Thyroid gland (tissue), 4 donors: ENCODE data around the gene ORM1. TPM values are rescaled to one million over a fixed set of nuclear protein-coding genes. Genes with fewer than 3 reads are reported as not detected.
"Not testable (repeated sequence)": the region's sequence is repeated elsewhere in the genome, so short reads cannot be mapped to it uniquely, and the experiment has no call there.

ENCODE experiments used
- DNase-seq, 2 donors: peaks; one replicate each; pipeline ENCODE4 v3.0.0-alpha.2; 2019
- H3K27ac ChIP-seq, 3 donors: fragments of 200-600 bp; sonication (generic); 1 replicate in 2 of 3; 2 replicates in 1 of 3; pipeline ENCODE4 v1.5.1; 2016 to 2019; ENCODE audit warnings: mild to moderate bottlenecking in 1 of 3, moderate library complexity in 1 of 3
- H3K27me3 ChIP-seq: fragments of 200-600 bp; sonication (generic); one replicate; pipeline ENCODE4 v1.5.1; 2019
- H3K36me3 ChIP-seq, 2 donors: fragments of 200-600 bp; sonication (generic); one replicate each; pipeline ENCODE4 v1.5.1; 2016 to 2019
- H3K4me1 ChIP-seq, 2 donors: fragments of 200-600 bp; sonication (generic); one replicate each; pipeline ENCODE4 v1.5.1; 2017 to 2019
- H3K4me3 ChIP-seq, 3 donors: fragments of 200-600 bp; sonication (generic); replicated peaks in 1 of 3; 1 replicate in 2 of 3; 2 replicates in 1 of 3; pipeline ENCODE4 v1.5.1; 2016; ENCODE audit warnings: mild to moderate bottlenecking in 1 of 3
- H3K9me3 ChIP-seq: fragments of 200-600 bp; sonication (generic); one replicate; pipeline ENCODE4 v1.5.1; 2017
- CTCF ChIP-seq, 6 experiments: fragments of 200-600 bp in 3 of 6; fragments of 450-650 bp in 3 of 6; sonication (generic) in 3 of 6; IDR thresholded peaks; one replicate each; pipeline ENCODE4 v1.5.1; 2016 to 2019; ENCODE audit warnings: antibody characterized with exemption in 6 of 6, mild to moderate bottlenecking in 2 of 6, inconsistent platforms in 1 of 6, moderate library complexity in 1 of 6
- POLR2A ChIP-seq, 2 donors: fragments of 450-650 bp; IDR thresholded peaks; one replicate each; pipeline ENCODE4 v1.6.1; 2017; ENCODE audit warnings: antibody characterized with exemption in 2 of 2, mild to moderate bottlenecking in 2 of 2, moderate library complexity in 1 of 2
- WGBS, 2 donors: methylation state at CpG; one replicate each; pipeline ENCODE4 v1.1.5; 2017; 5-methylcytosine and 5-hydroxymethylcytosine counted together
- intact Hi-C: fragments of 100-400 bp; cut with DNase I; formaldehyde crosslinking; loops from one replicate; pipeline ENCODE4 v1.15.1; 2023
- total RNA-seq, 4 donors: library from RNA; depleted of rRNA; stranded (reverse); fragments of >200 nt; gene quantifications; one replicate each; pipeline ENCODE4 v1.2.3, GENCODE V29; 2016

ORM1 gene
- total RNA-seq, 4 donors from 2014 or later, result not detected

- no peaks in the 10 kb centered on the region for H3K9me3 ChIP-seq
- 91 to 92% methylated on average over 8 of the region's 8 CpGs for WGBS, 2 donors
- no peak overlapping the region for H3K27ac ChIP-seq
- TF ChIP-seq CTCF (IDR thresholded peaks at IDR 0.05), result no peak
- no peak for TF ChIP-seq POLR2A (IDR thresholded peaks at IDR 0.05)
- peaks cover 3 to 9% of the 10 kb centered on the region in 2 donors for H3K4me1 ChIP-seq
- no peaks in the 10 kb centered on the region for H3K36me3 ChIP-seq
- no peaks in the 10 kb centered on the region for H3K27me3 ChIP-seq
- intact Hi-C loops, result no loop called here
- H3K4me3 ChIP-seq, result no peak overlapping the region
- no peak for DNase-seq
These were observed 1.1 kb upstream of the ORM1 start for GRCh38 chr9:114321759-114322158.

DNA sequence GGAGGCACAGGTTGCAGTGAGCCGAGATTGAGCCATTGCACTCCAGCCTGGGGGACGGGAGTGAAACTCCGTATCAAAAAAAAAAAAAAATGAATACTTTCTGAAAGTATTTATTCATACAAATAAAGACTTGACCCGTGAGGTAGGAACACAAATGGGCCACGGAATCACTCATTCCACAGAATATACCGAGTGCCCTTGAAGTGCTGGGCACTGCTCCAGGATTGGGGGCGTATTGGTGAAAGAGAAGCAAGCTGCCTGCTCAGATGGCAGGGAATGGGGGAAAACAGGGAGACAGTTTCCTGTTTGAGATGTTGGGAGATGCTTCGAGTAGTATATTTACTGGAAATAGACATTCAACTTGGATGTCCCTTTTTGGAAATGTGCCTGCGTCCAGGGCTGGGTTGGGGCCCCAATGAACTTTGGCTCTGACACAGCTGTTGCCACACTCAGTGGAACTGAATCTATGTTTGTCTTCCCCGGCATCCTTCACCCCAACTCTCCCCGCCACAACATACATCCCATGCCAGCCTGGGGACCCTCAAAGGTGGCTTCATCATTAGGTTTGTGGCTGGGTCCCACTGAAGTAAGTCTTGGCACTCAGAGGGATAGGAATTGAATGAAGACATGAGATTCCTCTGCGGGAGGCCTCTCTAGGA lies 609 bp upstream of the ORM1 start:
- peak; percentile 69 to 75 for DNase-seq
- H3K27ac ChIP-seq, H3K27me3 ChIP-seq, intact Hi-C loops, H3K4me1 ChIP-seq, H3K9me3 ChIP-seq, H3K36me3 ChIP-seq, H3K4me3 ChIP-seq: not testable (repeated sequence)
- WGBS, 2 donors, result 46 to 63% methylated on average over 11 to 12 of the region's 12 CpGs

- not testable (repeated sequence) for H3K9me3 ChIP-seq
These were observed 951 bp downstream of the ORM1 start for GRCh38 chr9:114323849-114324248.

GRCh38 chr9:114324492-114324891 lies 1.6 kb downstream of the ORM1 start:
- Histone ChIP-seq H3K9me3 (no peaks in the 10 kb centered on the region), H3K4me3 (no peak overlapping the region), H3K4me1 (peaks cover 0 to under 1% of the 10 kb centered on the region in 2 donors), H3K27ac (no peak overlapping the region), H3K27me3 (no peaks in the 10 kb centered on the region), H3K36me3 (no peaks in the 10 kb centered on the region)
- TF ChIP-seq CTCF (IDR thresholded peaks at IDR 0.05), result no peak
- no peak for TF ChIP-seq POLR2A (IDR thresholded peaks at IDR 0.05)
- no peak for DNase-seq
- WGBS, 2 donors, result 87 to 90% methylated on average over 7 to 8 of the region's 8 CpGs
- intact Hi-C loops, result no loop called here

More at GRCh38 chr9:114323849-114324248, 951 bp downstream of the ORM1 start:
- H3K4me3 ChIP-seq, DNase-seq, H3K4me1 ChIP-seq, intact Hi-C loops, H3K27ac ChIP-seq, H3K36me3 ChIP-seq, H3K27me3 ChIP-seq: not testable (repeated sequence)
- 85% methylated on average over 6 of the region's 6 CpGs for WGBS, 2 donors

GRCh38 chr9:114324965-114325364 lies 2.1 kb downstream of the ORM1 start:
- 80 to 89% methylated on average over 5 to 6 of the region's 9 CpGs for WGBS, 2 donors
- H3K9me3 ChIP-seq, H3K4me3 ChIP-seq, H3K27me3 ChIP-seq, H3K36me3 ChIP-seq, H3K4me1 ChIP-seq, DNase-seq, H3K27ac ChIP-seq, intact Hi-C loops: not testable (repeated sequence)

GRCh38 chr9:114325684-114326254 lies 2.9 kb downstream of the ORM1 start:
- H3K36me3 ChIP-seq, H3K4me1 ChIP-seq, H3K9me3 ChIP-seq, H3K27me3 ChIP-seq, intact Hi-C loops, H3K27ac ChIP-seq, H3K4me3 ChIP-seq, DNase-seq: not testable (repeated sequence)
- 79 to 89% methylated on average over 3 of the region's 3 CpGs for WGBS, 2 donors

DNA sequence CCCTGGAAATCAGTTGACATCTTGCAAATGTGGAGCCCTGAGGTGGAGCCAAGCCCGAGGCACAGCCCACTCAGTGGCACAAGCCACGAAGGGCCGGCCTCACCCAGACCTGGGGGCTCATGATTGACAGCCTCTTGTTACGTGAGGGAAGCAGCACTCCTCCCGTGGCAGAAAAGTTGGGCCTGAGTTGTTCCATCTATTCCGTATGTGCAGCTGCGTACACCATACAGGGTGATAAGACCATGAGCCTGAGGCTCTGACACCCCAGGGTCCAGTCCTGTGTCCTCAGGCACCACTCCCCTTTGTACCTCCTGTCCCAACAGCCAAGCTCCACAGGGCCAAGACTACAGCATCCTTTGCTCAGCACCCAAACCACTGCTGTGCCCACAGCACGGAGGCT lies 4.9 kb downstream of the ORM1 start:
- intact Hi-C loops, result no loop called here
- H3K4me3 ChIP-seq, result no peak overlapping the region
- no peaks in the 10 kb centered on the region for H3K27me3 ChIP-seq
- TF ChIP-seq POLR2A (IDR thresholded peaks at IDR 0.05) (no peak), CTCF (IDR thresholded peaks at IDR 0.05) (no peak)
- 81 to 95% methylated on average over 6 to 8 of the region's 8 CpGs for WGBS, 2 donors
- H3K4me1 ChIP-seq, result no peaks in the 10 kb centered on the region
- H3K9me3 ChIP-seq, result no peaks in the 10 kb centered on the region
- no peak overlapping the region for H3K27ac ChIP-seq
- DNase-seq, result no peak
- H3K36me3 ChIP-seq, result no peaks in the 10 kb centered on the region

DNA sequence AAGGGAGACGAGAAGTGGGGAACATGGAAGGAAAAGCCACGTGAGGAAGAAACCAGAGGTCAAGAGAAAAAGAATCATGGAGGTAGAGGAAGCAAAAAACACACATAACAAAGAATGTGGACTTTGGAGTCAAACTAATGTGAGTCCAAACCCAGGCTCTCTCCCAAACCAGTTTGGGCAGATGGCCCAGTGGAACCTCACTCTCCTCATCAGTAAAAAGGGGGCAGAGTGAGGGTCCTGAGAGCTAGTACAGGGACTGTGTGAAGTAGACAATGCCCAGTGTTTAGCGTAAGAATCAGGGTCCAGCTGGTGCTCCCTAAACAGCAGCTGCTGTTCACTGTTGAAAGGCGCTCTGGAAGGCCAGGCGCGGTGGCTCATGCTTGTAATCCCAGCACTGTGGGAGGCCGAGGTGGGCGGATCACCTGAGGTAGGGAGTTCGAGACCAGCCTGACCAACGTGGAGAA lies 5.5 kb downstream of the ORM1 start:
- H3K27ac ChIP-seq, DNase-seq, H3K9me3 ChIP-seq, H3K4me3 ChIP-seq, intact Hi-C loops, H3K36me3 ChIP-seq, H3K4me1 ChIP-seq, H3K27me3 ChIP-seq: not testable (repeated sequence)
- 82 to 84% methylated on average over 10 of the region's 10 CpGs for WGBS, 2 donors

- H3K4me3 ChIP-seq, H3K36me3 ChIP-seq, H3K27ac ChIP-seq, H3K27me3 ChIP-seq, H3K4me1 ChIP-seq, intact Hi-C loops, H3K9me3 ChIP-seq: not testable (repeated sequence)
- 61 to 67% methylated on average over 10 of the region's 12 CpGs for WGBS, 2 donors
- DNase-seq, result peak; percentile 47 to 56
These were observed 6.2 kb downstream of the ORM1 start for GRCh38 chr9:114328937-114329624.
